Stimulated activated CD8-positive, alpha-beta memory T cell treated with anti-CD3 and anti-CD28 coated beads, Interleukin-15, amount 100 ng/mL, for 4 hours (primary cell): ENCODE measurements around the gene ENOPH1.
"Not testable (repeated sequence)": the region's sequence is repeated elsewhere in the genome, so short reads cannot be mapped to it uniquely, and the experiment has no call there.

ENCODE experiments used
- DNase-seq, 2 donors: peaks; one replicate each; pipeline ENCODE4 v3.0.0-alpha.2; 2020; ENCODE audit warnings: low read depth in 2 of 2

Gene ENOPH1

GRCh38 chr4:82430193-82430963 is at the start of gene ENOPH1, which contains the start of gene HNRNPDL:
Gene ENOPH1, plus strand, starts transcription at chr4:82430590. Its CDS starts 240 bp downstream, at chr4:82430830.
Gene HNRNPDL, minus strand, starts transcription at chr4:82430462. Its CDS starts 772 bp downstream, at chr4:82429690.
- DNase-seq = peak; percentile 95 to 96

- no peak for DNase-seq
These were observed 49.6 kb upstream of the ENOPH1 start for GRCh38 chr4:82380831-82381230.

- DNase-seq = no peak
These were observed 49.2 kb upstream of the ENOPH1 start for GRCh38 chr4:82381235-82381634.

DNA sequence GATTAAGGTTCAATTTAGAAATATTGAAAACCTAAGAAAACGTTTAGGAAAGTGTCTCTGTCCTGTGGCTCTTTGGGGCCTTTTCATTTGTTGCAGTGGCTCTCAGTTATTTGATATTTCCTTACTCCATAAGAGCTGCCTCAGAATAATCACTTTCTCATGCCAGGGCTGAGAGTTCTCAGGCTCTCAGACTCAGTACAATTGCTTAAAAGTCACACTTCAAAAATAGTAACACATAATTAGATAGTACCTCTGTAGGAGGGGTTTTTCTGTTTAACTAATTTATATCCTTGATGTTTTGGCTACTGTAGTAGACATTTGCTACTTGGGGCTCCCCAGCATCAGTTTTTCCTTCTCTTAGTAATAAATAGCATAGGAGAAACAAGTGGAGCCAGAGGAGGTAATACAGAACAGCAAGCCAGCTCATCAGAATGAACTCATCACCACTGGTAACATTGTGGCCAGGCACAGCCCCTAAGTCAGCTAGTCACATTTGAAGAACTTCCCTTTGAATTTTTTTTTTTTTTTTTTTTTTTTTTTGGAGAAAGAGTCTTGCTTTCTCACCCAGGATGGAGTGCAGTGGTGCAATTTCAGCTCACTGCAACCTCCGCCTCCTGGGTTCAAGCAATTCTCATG is 48.6 kb upstream of the ENOPH1 start:
- no peak for DNase-seq

DNA sequence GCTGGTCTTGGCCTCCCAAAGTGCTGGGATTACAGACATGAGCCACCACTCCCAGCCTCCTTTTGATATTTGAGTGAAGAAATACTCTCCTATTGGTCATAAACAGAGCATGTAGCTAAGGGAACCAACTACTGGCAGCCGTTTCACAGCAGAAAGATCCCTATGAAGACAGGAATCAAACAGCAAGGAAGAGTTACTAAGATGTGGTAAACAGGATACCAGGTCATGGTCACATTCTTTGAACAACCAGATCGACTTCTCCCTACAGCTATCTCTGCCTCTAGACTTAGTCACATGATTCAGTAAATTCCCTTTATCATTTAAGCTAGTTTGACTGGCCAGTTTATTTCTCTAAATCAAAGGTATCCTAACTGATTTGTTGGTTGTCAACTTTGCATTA is 47.6 kb upstream of the ENOPH1 start:
- DNase-seq = no peak

DNA sequence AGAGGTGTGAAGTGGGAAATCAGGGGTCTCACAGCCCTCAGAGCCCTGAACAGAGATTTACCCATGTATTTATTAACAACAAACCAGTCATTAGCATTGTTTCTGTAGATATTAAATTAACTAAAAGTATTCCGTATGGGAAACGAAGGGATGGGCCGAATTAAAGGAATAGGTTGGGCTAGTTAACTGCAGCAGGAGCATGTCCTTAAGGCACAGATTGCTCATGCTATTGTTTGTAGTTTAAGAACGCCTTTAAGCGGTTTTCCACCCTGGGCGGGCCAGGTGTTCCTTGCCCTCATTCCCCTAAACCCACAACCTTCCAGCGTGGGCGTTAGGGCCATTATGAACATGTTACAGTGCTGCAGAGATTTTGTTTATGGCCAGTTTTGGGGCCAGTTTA is 44.1 kb upstream of the ENOPH1 start:
- DNase-seq = not testable (repeated sequence)

GRCh38 chr4:82388405-82388804 is 42.0 kb upstream of the ENOPH1 start:
- DNase-seq = no peak

DNA sequence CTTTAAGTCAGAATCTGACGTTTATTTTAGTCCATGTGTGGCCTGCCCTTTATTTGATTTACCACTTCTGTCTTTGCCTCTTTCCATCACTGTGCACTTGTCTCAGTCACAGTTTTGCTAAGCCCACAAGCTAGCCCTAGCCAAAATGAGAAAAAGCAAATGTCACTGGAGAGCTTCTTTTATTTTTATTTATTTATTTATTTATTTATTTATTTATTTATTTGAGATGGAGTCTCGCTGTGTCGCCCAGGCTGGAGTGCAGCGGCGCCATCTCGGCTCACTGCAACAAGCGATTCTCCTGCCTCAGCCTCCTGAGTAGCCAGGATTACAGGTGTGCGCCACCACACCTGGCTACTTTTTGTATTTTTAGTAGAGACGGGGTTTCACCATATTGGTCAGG is 40.3 kb upstream of the ENOPH1 start:
- DNase-seq = not testable (repeated sequence)

GRCh38 chr4:82394896-82395295 is 35.5 kb upstream of the ENOPH1 start:
- DNase-seq = no peak

DNA sequence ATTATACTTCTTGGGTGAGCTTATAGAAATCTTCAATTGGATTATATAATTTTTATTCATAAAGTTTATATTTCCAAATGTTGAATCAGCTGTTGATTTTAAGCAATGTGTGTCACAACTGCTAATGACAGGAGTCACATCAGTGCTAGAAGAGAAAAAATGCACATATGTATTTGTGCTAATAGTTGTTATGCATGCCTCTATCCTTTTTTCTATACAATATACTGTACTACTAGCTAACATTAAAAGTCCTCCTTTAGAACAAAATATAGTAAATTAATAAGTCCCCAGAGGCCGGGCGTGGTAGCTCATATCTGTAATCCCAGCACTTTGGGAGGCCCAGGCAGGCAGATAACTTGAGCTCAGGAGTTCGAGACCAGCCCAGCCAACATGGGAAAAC is 32.9 kb upstream of the ENOPH1 start:
- no peak for DNase-seq

- no peak for DNase-seq
These were observed 32.1 kb upstream of the ENOPH1 start for GRCh38 chr4:82398263-82398662.

DNA sequence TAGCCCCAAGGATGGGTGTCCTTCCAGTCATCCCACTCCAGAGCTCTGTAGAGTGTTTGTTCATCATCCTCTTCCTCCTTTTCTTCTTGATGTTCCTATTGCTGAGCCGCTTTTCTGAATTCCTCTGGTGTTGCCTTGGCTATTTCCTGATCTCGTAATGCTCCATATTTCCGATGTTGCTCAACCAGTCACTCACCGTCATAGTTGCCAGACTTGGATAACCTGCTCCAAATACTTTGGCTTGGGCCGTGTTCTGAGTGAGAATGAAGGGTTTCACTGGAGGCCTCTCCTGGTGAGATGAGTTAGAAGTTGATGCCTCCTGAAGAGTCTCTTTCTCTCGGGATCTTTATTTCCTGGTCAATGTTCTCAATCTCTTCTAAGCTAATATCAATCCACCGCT is 28.8 kb upstream of the ENOPH1 start:
- DNase-seq = no peak

- no peak for DNase-seq
These were observed 28.1 kb upstream of the ENOPH1 start for GRCh38 chr4:82402196-82402775.

DNA sequence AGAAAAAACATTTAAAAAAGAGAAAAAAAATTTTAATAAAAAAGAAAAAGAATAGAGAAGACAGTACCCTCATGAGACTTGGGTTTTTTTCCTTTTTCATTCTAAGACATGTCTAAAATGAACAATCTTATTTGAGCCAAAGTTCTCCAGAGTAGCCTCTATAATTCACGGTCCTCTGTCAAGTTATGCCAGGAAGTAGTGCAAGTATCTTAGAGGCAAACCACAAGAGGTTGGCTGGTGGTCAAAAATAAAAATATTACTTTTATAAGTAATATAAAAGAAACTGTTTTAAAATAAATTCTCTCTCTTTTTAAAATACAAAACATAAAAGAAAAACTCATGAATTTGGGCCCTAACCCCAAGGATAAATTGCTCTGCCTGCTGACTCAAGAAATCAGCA is 26.7 kb upstream of the ENOPH1 start:
- no peak for DNase-seq

GRCh38 chr4:82415061-82415460 is 15.3 kb upstream of the ENOPH1 start:
- DNase-seq = not testable (repeated sequence)

DNA sequence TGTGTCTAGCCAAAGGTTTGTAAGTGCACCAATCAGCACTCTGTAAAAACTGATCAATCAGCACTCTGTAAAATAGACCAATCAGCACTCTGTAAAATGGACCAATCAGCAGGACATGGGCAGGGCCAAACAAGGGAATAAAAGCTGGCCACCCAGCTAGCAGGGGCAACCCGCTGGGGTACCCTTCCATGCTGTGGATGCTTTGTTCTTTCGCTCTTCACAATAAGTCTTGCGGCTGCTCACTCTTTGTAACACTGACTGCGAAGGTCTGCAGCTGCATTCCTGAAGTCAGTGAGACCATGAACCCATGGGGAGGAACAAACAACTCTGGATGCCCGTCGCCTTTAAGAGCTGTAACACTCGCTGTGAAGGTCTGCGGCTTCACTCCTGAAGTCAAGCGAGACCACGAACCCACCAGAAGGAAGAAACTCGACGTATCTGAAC is 14.4 kb upstream of the ENOPH1 start:
- no peak for DNase-seq

- no peak for DNase-seq
These were observed 10.9 kb upstream of the ENOPH1 start for GRCh38 chr4:82419451-82419850.

DNA sequence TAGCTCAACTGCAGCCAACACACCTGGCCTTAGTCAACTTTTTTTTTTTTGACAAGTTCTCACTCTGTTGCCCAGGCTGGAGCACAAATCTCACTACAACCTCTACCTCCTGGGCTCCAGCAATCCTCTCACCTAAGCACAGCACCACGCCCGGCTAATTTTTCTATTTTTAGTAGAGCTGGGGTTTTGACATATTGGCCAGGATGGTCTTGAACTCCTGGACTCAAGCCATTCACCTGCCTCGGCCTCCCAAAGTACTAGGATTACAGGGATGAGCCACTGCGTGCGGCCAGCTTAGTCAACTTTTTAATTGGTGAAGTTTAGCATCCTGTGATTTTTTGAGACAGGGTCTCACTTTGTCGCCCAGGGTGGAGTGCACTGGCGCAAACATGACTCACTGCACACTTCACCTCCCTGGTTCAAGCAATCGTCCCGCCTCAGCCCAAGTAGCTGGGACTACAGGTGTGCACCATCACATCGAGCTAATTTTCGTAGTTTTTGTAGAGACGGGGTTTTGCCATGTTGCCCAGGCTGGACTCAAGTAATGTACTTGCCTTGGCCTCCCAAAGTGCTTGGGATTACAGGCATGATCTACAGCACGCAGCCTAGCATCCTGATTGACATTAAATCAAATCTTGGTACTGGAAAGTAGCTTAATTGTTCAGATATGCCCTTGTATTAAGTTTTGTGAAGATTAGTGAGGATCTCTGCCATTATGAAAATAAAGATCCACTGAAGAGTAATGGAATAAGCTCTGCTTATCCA is 8.4 kb upstream of the ENOPH1 start:
- no peak for DNase-seq

- DNase-seq = no peak
These were observed 7.8 kb upstream of the ENOPH1 start for GRCh38 chr4:82422616-82423015.

- DNase-seq = no peak
These were observed 6.9 kb upstream of the ENOPH1 start for GRCh38 chr4:82423245-82424054.

GRCh38 chr4:82425478-82425877 is 4.9 kb upstream of the ENOPH1 start:
- DNase-seq = no peak
